Right cardiac atrium (tissue), 5 donors: Measurements from ENCODE around the gene PIGL. TPM values are rescaled to one million over a fixed set of nuclear protein-coding genes. Genes with fewer than 3 reads are reported as not detected.
A peak's percentile ranks its signal among the peaks of the same experiment; 100 is the strongest.

ENCODE experiments used
- ATAC-seq, 2 donors: fragments of 200-7000 bp; cut with Tn5 transposase; one replicate each; pipeline versions ENCODE4 v1.8.0 to v1.9.1; 2020; ENCODE audit warnings: moderate library complexity in 2 of 2, mild to moderate bottlenecking in 1 of 2
- DNase-seq, 3 donors: peaks; one replicate each; pipeline ENCODE4 v3.0.0-alpha.2; 2020
- H3K27ac ChIP-seq: one replicate; pipeline ENCODE4 v1.5.1; 2013; ENCODE audit warnings: mild to moderate bottlenecking, low read length, control low read depth, moderate library complexity
- H3K27me3 ChIP-seq: one replicate; pipeline ENCODE4 v1.6.1; 2013; ENCODE audit not compliant: control insufficient read depth, insufficient read depth
- H3K4me1 ChIP-seq: one replicate; pipeline ENCODE4 v1.6.1; 2013; ENCODE audit warnings: low read length; ENCODE audit not compliant: control insufficient read depth, insufficient read depth
- H3K4me3 ChIP-seq: one replicate; pipeline ENCODE4 v1.5.1; 2013; ENCODE audit warnings: low read length, control low read depth
- H3K9me3 ChIP-seq: one replicate; pipeline ENCODE4 v1.6.1; 2013; ENCODE audit warnings: low read length; ENCODE audit not compliant: control insufficient read depth
- WGBS: extraction: QIAGEN DNeasy Blood & Tissue Kit; methylation state at CpG from one replicate; pipeline ENCODE4 v1.1.7; 2013; 5-methylcytosine and 5-hydroxymethylcytosine counted together
- intact Hi-C, 4 donors: fragments of 100-400 bp; cut with DNase I; formaldehyde crosslinking; loops; one replicate each; pipeline versions ENCODE4 v1.11.0 to v1.14.0; 2022 to 2023
- polyA plus RNA-seq: library from polyadenylated mRNA; stranded (reverse); fragments of 200-250 nt; gene quantifications from one replicate; pipeline ENCODE4 v1.2.3, GENCODE V29; 2013
- total RNA-seq, 4 donors: library from RNA; stranded (reverse); fragmentation: NEBNext Ultra II Directional; extraction: Animal tissue kit (Norgen Biotek cat#: 25700); gene quantifications; one replicate each; pipeline ENCODE4 v1.2.1, GENCODE V29; 2021
- donor health status: healthy with polysubstance abuse.
- donor health status: DM: no; HTN: yes; CAD: no.
- donor health status: DM: no; HTN: no; CAD: no.
- donor health status: DM: no; HTN: yes; CAD: no; lungs with severe emphysema.
- donor health status: DM: yes; HTN: yes; CAD: no.

Gene PIGL
- total and polyA plus RNA-seq, 5 donors: 9.6 to 16.7 (median 11.6) TPM

GRCh38 chr17:16339959-16340358, 122.9 kb downstream of the PIGL start:
- Histone ChIP-seq H3K4me1 (no peaks in the 10 kb centered on the region), H3K27me3 (no peaks in the 10 kb centered on the region), H3K4me3 (no peak overlapping the region), H3K9me3 (no peaks in the 10 kb centered on the region), H3K27ac (no peak overlapping the region)
- intact Hi-C loops: no loop called here
- WGBS: 97% methylated on average over 1 of the region's 1 CpG
- no peak for DNase-seq
- ATAC-seq: no peak

- no peak for ATAC-seq
- WGBS: 93% methylated on average over 4 of the region's 4 CpGs
- H3K27ac ChIP-seq: no peak overlapping the region
- no peaks in the 10 kb centered on the region for H3K27me3 ChIP-seq
- no peak overlapping the region for H3K4me3 ChIP-seq
- DNase-seq: no peak
- intact Hi-C loops: no loop called here
- H3K9me3 ChIP-seq: no peaks in the 10 kb centered on the region
- H3K4me1 ChIP-seq: no peaks in the 10 kb centered on the region
These were observed 126.0 kb downstream of the PIGL start for GRCh38 chr17:16342979-16343378.

GRCh38 chr17:16343569-16343968, 126.6 kb downstream of the PIGL start:
- intact Hi-C loops: no loop called here
- no peak overlapping the region for H3K4me3 ChIP-seq
- H3K9me3 ChIP-seq: no peaks in the 10 kb centered on the region
- WGBS: 90% methylated on average over 3 of the region's 3 CpGs
- H3K27ac ChIP-seq: no peak overlapping the region
- DNase-seq: no peak
- no peaks in the 10 kb centered on the region for H3K4me1 ChIP-seq
- no peak for ATAC-seq
- no peaks in the 10 kb centered on the region for H3K27me3 ChIP-seq

GRCh38 chr17:16345565-16345964, 128.6 kb downstream of the PIGL start:
- no peak overlapping the region for H3K4me3 ChIP-seq
- no peak for DNase-seq
- intact Hi-C loops: no loop called here

GRCh38 chr17:16346721-16347271, 129.8 kb downstream of the PIGL start:
- no peak for DNase-seq
- no peak overlapping the region for H3K27ac ChIP-seq
- H3K4me3 ChIP-seq: no peak overlapping the region
- no peaks in the 10 kb centered on the region for H3K27me3 ChIP-seq
- WGBS: 95% methylated on average over 6 of the region's 6 CpGs
- intact Hi-C loops: no loop called here
- no peak for ATAC-seq
- H3K9me3 ChIP-seq: no peaks in the 10 kb centered on the region
- no peaks in the 10 kb centered on the region for H3K4me1 ChIP-seq

More at GRCh38 chr17:16345565-16345964, 128.6 kb downstream of the PIGL start:
- H3K27me3 ChIP-seq: no peaks in the 10 kb centered on the region
- H3K4me1 ChIP-seq: no peaks in the 10 kb centered on the region
- ATAC-seq: no peak
- WGBS: 75% methylated on average over 5 of the region's 5 CpGs
- H3K9me3 ChIP-seq: no peaks in the 10 kb centered on the region
- no peak overlapping the region for H3K27ac ChIP-seq

- H3K9me3 ChIP-seq: no peaks in the 10 kb centered on the region
- intact Hi-C loops: no loop called here
- H3K27me3 ChIP-seq: no peaks in the 10 kb centered on the region
- H3K4me3 ChIP-seq: no peak overlapping the region
- no peak overlapping the region for H3K27ac ChIP-seq
- ATAC-seq: no peak
- WGBS: 93% methylated on average over 6 of the region's 6 CpGs
- no peaks in the 10 kb centered on the region for H3K4me1 ChIP-seq
- no peak for DNase-seq
These were observed 131.6 kb downstream of the PIGL start for GRCh38 chr17:16348586-16348985.

GRCh38 chr17:16349431-16349830, 132.4 kb downstream of the PIGL start:
- Histone ChIP-seq H3K27ac (no peak overlapping the region), H3K9me3 (no peaks in the 10 kb centered on the region), H3K4me3 (no peak overlapping the region), H3K27me3 (no peaks in the 10 kb centered on the region), H3K4me1 (no peaks in the 10 kb centered on the region)
- 97% methylated on average over 5 of the region's 5 CpGs for WGBS
- ATAC-seq (no peak), DNase-seq (no peak)
- intact Hi-C loops: no loop called here

GRCh38 chr17:16351831-16352230, 134.8 kb downstream of the PIGL start:
- no peaks in the 10 kb centered on the region for H3K9me3 ChIP-seq
- intact Hi-C loops: no loop called here
- no peaks in the 10 kb centered on the region for H3K27me3 ChIP-seq
- 48% methylated on average over 10 of the region's 10 CpGs for WGBS
- DNase-seq (no peak), ATAC-seq (no peak)
- H3K4me1 ChIP-seq: no peaks in the 10 kb centered on the region
- no peak overlapping the region for H3K27ac ChIP-seq
- peak overlapping the region; percentile 83 for H3K4me3 ChIP-seq

GRCh38 chr17:16352303-16352666, 135.3 kb downstream of the PIGL start:
- Histone ChIP-seq H3K27ac (no peak overlapping the region), H3K4me1 (no peaks in the 10 kb centered on the region), H3K9me3 (no peaks in the 10 kb centered on the region), H3K27me3 (no peaks in the 10 kb centered on the region), H3K4me3 (peak overlapping the region; percentile 83)
- ATAC-seq (peak; percentile 55 to 57), DNase-seq (peak in 2 of 3 donors; percentile 57 to 64)
- 3% methylated on average over 25 of the region's 25 CpGs for WGBS
- intact Hi-C loops: no loop called here

- no peak overlapping the region for H3K27ac ChIP-seq
- H3K4me3 ChIP-seq: peak overlapping the region; percentile 83
- intact Hi-C loops: no loop called here
- no peaks in the 10 kb centered on the region for H3K4me1 ChIP-seq
- under 1% methylated on average over 75 of the region's 75 CpGs for WGBS
- ATAC-seq (peak; percentile 61 to 62), DNase-seq (peak; percentile 43 to 69 (median 69))
- no peaks in the 10 kb centered on the region for H3K9me3 ChIP-seq
- no peaks in the 10 kb centered on the region for H3K27me3 ChIP-seq
These were observed 135.8 kb downstream of the PIGL start for GRCh38 chr17:16352667-16353316.

- DNase-seq: peak; percentile 31 to 74 (median 71)
- H3K27me3 ChIP-seq: no peaks in the 10 kb centered on the region
- H3K4me3 ChIP-seq: peak within 1 kb of the TSS; percentile 83
- no peak within 1 kb of the TSS for H3K27ac ChIP-seq
- ATAC-seq: peak; percentile 69 to 83
- whole genome bisulfite sequencing: 14% methylated on average over 83 of the region's 83 CpGs
- no peaks in the 10 kb centered on the region for H3K4me1 ChIP-seq
- H3K9me3 ChIP-seq: no peaks in the 10 kb centered on the region
- intact Hi-C loops: no loop called here
These were observed 136.5 kb downstream of the PIGL start, which contains the start of gene CENPV for GRCh38 chr17:16353317-16354174. Gene CENPV (minus strand): TSS chr17:16353469. CDS start chr17:16353436, 33 bp downstream.
